ENCODE results near the gene BZW2. TPM values are rescaled to one million over a fixed set of nuclear protein-coding genes. Genes with fewer than 3 reads are reported as not detected.
"Not testable (repeated sequence)": the region's sequence is repeated elsewhere in the genome, so short reads cannot be mapped to it uniquely, and the experiment has no call there.

Gene BZW2
- total RNA-seq, 1 donor, result 42.3 TPM

GRCh38 chr7:16644636-16645592 is 1.1 kb upstream of the BZW2 start:
- DNase-seq (ENCODE audit: low read depth in 2 of 3, low spot score in 2 of 3), result peak in 2 of 3 donors; percentile 46 to 63

DNA sequence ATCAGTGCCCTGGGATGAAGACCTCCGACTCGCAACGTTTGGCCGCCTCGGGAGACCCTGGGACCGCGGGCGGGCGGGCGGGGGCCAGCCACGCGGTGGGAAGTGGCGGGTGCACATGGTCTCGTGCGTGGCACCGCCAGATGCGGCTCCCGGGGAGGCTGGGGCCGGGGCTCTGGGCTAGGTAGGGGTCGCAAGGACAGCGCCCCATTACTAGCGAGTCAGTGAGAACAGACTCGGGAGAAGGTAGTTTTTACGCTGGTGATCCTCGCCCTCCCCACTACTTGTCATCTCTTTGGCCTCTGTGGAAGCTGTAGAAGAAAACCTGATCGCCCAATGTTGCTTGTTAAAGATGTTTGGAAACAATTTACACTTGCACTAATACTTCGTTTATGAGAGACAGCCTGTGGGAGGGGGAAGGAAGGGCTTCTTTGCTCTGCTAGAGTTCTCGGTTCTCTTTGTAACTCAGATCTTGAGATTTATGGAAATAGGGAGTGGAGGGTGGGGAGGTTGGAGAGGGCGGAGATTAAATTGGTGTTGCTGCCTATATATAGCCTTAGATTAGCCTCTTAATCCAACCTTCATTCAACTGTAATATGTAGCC is 591 bp downstream of the BZW2 start:
- DNase-seq (ENCODE audit: low read depth in 2 of 3, low spot score in 2 of 3), result no peak

GRCh38 chr7:16647435-16647960 is 1.5 kb downstream of the BZW2 start:
- peak in 1 of 3 donors; percentile 47 for DNase-seq (ENCODE audit: low read depth in 2 of 3, low spot score in 2 of 3)

DNA sequence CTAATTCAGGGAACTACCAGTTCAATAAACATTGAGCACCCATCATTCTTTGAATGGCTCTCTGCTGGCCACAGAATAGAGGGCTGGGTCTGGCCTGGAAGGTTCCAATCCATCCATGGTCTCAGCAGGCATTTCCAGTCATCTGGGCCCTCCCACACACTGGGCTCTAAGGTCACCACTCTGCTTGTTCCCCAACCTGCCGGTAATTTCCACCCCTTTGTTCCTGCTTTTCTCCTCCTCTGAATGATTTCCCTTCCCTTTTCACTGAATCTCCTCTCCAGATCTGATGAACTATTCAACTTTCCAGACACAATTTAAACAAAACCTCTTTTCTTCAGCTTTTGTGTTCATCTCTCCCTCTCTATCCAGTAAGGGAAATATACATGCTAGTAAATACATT is 2.6 kb downstream of the BZW2 start:
- no peak for DNase-seq (ENCODE audit: low read depth in 2 of 3, low spot score in 2 of 3)

- DNase-seq (ENCODE audit: low read depth in 2 of 3, low spot score in 2 of 3), result no peak
Measured at GRCh38 chr7:16649196-16649595, 3.2 kb downstream of the BZW2 start.

DNA sequence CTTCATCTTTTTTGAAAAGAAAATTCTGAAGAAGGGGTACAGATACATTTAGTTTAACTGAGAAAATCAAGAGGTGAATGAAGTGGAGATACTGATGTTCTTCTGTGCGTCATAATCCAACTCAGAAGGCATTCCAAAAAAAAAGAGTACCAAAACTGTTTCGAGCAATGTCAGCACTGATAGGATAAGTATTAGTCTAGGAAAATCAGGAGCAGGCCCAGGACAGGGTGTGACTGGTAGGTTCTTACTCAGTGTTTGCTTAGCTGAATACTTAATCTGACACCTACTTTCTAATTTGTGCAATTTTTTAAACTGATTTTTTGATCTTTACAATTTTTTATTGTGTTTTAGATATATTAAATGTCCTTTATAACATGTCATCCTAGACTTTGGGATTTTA is 4.3 kb downstream of the BZW2 start:
- no peak for DNase-seq (ENCODE audit: low read depth in 2 of 3, low spot score in 2 of 3)

DNA sequence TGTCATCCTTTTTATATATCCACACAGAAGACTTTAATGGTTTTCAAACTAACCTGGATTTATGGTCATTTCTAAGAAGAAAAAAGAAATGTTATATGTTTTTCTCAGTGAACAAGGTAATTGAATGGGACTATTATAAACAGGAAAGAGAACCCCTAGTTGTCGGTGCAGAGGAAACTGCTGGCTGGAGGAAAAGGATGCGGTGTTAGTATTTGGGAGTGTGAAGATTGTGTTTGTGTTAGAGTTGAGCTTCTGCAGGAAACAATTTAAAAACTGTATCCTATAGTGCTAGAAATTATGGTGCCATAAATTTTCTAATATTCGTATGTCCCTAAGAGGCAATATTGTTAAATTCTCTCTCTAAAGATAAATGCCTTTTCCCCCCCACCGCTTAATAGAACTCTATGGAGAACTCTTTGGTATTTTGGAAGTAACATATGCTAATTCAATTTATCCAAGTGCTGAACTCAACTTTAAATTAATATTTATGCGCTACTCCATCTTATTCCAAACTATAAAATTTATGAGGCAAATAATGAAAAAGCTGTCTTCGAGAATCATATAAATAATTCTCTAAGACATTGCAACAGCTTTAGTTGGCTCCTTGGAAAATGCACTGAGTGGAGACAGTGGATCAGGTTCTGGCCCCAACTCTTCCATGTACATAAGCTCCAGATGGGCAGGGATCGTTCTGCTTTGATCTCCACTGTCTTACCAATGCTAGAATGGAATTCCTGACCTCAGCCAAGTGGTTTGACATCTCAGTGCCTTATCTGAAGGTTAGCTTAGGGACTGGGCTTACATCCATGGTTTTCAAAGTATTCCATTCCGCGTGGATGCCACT is 5.6 kb downstream of the BZW2 start:
- peak in 1 of 3 donors; percentile 31 for DNase-seq (ENCODE audit: low read depth in 2 of 3, low spot score in 2 of 3)

DNA sequence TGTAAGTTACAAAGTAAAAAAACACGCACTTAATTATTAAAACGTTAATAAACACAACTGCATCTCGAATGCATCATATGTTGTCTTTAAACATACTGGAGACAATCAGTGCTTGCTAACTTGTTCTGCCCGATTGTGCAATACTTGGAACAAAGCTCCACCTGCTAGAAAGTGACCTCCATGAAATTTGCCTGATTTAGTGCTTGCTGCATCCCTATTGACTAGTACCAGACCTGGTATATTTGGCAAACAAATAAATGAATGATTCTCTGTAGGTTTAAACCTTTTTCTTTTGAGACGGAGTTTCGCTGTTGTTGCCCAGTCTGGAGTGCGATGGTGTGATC is 6.2 kb downstream of the BZW2 start:
- no peak for DNase-seq (ENCODE audit: low read depth in 2 of 3, low spot score in 2 of 3)

DNA sequence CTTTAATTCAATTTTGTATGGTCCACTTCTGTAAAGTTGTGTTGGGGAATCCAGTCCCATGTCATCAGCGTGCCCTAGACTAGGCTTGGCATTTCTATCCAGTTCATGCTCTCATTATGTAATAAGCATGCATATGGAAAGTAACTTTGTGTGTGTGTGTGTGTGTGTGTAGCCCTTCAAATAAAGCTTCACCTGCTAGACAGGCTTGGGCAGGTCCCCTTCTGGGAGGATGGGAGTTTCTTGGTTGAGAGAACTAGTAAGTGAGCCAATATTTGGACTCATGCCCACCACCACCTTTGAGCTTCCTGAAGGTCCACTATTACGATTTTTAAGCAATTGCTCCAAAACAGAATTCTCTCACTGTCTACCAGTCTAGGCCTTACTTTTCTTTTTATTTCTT is 6.9 kb downstream of the BZW2 start:
- no peak for DNase-seq (ENCODE audit: low read depth in 2 of 3, low spot score in 2 of 3)

GRCh38 chr7:16655394-16655793 is 9.4 kb downstream of the BZW2 start:
- no peak for DNase-seq (ENCODE audit: low read depth in 2 of 3, low spot score in 2 of 3)

DNA sequence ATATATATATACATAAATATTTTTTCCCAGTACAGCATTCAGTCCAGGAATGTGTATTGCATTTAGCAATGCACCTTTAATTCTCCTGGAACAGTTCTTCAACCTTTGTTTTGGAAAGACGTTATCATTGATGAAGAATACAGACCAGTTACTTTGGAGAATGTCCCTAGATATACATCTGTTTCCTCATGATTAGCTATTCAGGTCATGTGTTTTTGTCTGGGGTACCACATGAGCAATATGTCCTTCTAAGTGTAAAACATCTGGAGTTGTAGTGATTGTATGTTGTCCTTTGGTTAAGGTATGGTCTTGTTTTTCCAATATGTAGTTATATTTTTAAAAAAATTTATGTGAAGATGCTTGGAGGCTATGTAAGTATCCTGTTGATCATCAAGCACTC is 10.2 kb downstream of the BZW2 start:
- peak in 1 of 3 donors; percentile 42 for DNase-seq (ENCODE audit: low read depth in 2 of 3, low spot score in 2 of 3)

DNA sequence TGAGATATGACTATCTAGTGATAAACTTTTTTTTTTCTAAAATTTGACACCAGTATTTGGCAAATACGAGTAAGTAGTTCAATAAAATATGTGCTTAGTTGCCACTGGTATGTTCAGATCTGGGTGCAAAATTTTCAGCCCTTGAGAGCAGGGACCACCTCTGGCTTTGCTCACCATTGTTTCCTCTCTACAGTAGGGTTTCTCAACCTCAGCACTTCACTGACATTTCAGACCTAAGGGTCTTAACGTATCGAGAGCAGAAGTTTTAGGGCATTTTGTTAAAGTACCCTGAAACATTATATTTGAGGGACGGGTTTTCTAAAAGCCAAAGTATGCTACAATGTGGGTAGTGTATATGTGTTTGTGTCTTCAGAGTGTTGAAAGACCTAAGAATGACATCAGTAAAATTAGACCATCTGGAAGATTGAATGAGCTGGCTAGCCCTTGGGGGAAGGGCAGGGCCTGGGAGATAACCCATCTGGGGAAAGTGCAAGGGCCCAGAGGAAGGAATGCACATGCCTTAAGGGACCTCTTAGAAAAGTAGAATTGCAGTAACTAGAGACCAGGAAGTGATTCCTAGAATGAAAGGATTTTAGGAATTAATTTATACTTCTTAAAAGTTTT is 11.8 kb downstream of the BZW2 start:
- no peak for DNase-seq (ENCODE audit: low read depth in 2 of 3, low spot score in 2 of 3)

GRCh38 chr7:16659854-16660497 is 14.0 kb downstream of the BZW2 start:
- not testable (repeated sequence) for DNase-seq (ENCODE audit: low read depth in 2 of 3, low spot score in 2 of 3)

- DNase-seq (ENCODE audit: low read depth in 2 of 3, low spot score in 2 of 3), result peak in 1 of 3 donors; percentile 35
Measured at GRCh38 chr7:16660702-16661464, 14.9 kb downstream of the BZW2 start.

DNA sequence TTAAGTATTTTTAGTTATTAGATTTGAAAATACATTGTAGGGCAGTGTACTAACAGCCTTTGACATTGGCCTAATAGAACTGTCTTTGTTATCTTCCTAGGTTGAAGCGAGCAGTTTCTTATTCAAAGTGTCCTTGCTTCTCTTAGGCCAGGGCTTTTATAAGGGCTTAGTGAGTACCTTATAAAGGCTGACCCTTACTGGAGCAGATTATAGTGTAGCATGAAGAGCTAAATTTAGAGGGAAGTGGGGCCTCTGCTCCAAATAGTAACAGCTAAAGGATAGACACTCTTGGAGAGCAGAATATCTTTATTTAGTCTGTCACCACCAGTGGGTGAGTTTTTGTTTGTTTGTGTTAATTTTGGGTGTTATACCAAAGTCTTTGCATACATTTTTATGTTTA is 15.9 kb downstream of the BZW2 start:
- DNase-seq (ENCODE audit: low read depth in 2 of 3, low spot score in 2 of 3), result no peak

GRCh38 chr7:16667355-16667754 is 21.4 kb downstream of the BZW2 start:
- no peak for DNase-seq (ENCODE audit: low read depth in 2 of 3, low spot score in 2 of 3)

DNA sequence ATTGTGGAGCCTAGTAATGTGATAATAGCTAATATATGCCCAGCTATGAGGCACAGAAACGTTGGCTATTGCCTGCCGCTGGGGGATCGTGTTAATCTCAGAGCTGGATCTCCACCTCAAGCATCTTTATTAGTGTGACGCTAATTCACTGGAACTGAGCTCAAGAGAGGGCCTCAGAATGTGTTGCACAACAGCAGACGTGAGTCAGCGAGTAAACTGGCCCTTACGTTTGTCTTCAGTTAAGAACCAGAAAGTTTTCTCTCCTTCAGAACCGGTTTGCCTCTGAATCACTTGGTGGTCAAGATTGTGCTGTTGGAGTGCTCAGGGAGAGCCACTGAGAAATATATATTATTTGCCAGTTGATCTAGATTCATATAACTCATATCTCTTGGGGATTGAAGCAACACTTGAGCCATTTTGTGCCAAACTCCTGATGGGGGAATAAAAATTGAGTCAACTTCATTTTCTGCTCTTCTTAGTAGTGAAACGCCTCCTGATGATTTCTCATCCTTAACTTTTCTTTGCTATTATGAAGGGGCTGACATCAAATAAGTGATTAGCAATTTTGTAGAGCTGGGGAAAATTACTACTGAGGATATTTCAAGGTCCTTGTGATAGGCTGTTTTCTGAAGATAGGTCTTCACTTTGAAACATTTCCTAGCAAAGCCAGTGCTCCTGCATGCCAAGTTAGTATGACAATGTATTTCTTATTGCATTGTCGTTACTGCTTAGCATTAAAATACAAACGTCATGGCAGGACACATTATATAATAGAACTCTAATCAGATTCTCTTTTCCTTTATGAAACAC is 22.3 kb downstream of the BZW2 start:
- DNase-seq (ENCODE audit: low read depth in 2 of 3, low spot score in 2 of 3), result peak in 1 of 3 donors; percentile 34

DNA sequence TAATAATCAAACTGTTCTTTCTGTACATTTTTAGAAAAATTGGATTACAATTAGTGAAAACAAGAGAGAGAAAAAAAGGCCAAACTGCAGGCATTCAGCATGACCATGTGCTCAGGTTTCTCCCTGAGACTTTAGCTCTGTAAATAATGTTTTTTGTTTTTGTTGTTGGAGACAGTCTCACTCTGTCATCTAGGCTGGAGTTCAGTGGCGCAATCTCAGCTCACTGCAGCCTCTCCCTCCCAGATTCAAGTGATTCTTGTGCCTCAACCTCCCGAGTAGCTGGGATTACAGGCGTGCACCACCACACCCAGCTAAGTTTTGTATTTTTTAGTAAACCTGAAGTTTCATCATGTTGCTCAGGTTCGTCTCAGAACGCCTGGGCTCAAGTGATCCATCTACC is 23.0 kb downstream of the BZW2 start:
- no peak for DNase-seq (ENCODE audit: low read depth in 2 of 3, low spot score in 2 of 3)
